ENCODE results near the gene CEP83. TPM values are rescaled to one million over a fixed set of nuclear protein-coding genes. Genes with fewer than 3 reads are reported as not detected.
"Not testable (repeated sequence)": the region's sequence is repeated elsewhere in the genome, so short reads cannot be mapped to it uniquely, and the experiment has no call there.

CEP83 gene
- polyA plus RNA-seq, 1 donor, result 13.5 TPM

GRCh38 chr12:94434171-94434570 is 25.5 kb downstream of the CEP83 start:
- no peak for DNase-seq (ENCODE audit: low read depth)

- no peak for DNase-seq (ENCODE audit: low read depth)
These were observed 25.9 kb downstream of the CEP83 start for GRCh38 chr12:94433744-94434143.

GRCh38 chr12:94430304-94430703 is 29.4 kb downstream of the CEP83 start:
- DNase-seq (ENCODE audit: low read depth), result no peak

- DNase-seq (ENCODE audit: low read depth), result no peak
These were observed 30.0 kb downstream of the CEP83 start for GRCh38 chr12:94429633-94430032.

- DNase-seq (ENCODE audit: low read depth), result no peak
These were observed 30.5 kb downstream of the CEP83 start for GRCh38 chr12:94429191-94429590.

- DNase-seq (ENCODE audit: low read depth), result no peak
These were observed 31.9 kb downstream of the CEP83 start for GRCh38 chr12:94427501-94428381.

- DNase-seq (ENCODE audit: low read depth), result no peak
These were observed 33.6 kb downstream of the CEP83 start for GRCh38 chr12:94426049-94426448.

GRCh38 chr12:94424830-94425229 is 34.8 kb downstream of the CEP83 start:
- DNase-seq (ENCODE audit: low read depth), result not testable (repeated sequence)

- DNase-seq (ENCODE audit: low read depth), result no peak
These were observed 37.6 kb downstream of the CEP83 start for GRCh38 chr12:94421868-94422740.

GRCh38 chr12:94418517-94418916 is 41.1 kb downstream of the CEP83 start:
- no peak for DNase-seq (ENCODE audit: low read depth)

- DNase-seq (ENCODE audit: low read depth), result no peak
These were observed 43.1 kb downstream of the CEP83 start for GRCh38 chr12:94416613-94417012.

GRCh38 chr12:94415066-94415465 is 44.6 kb downstream of the CEP83 start:
- DNase-seq (ENCODE audit: low read depth), result no peak

- no peak for DNase-seq (ENCODE audit: low read depth)
These were observed 54.1 kb downstream of the CEP83 start for GRCh38 chr12:94405413-94406116.

- DNase-seq (ENCODE audit: low read depth), result no peak
These were observed 54.8 kb downstream of the CEP83 start for GRCh38 chr12:94404854-94405253.

- DNase-seq (ENCODE audit: low read depth), result no peak
These were observed 58.3 kb downstream of the CEP83 start for GRCh38 chr12:94401326-94401725.

- not testable (repeated sequence) for DNase-seq (ENCODE audit: low read depth)
These were observed 61.0 kb downstream of the CEP83 start for GRCh38 chr12:94398685-94399084.

GRCh38 chr12:94397401-94397800 is 62.3 kb downstream of the CEP83 start:
- no peak for DNase-seq (ENCODE audit: low read depth)

- DNase-seq (ENCODE audit: low read depth), result not testable (repeated sequence)
These were observed 63.7 kb downstream of the CEP83 start for GRCh38 chr12:94396014-94396413.

- no peak for DNase-seq (ENCODE audit: low read depth)
These were observed 69.6 kb downstream of the CEP83 start for GRCh38 chr12:94390130-94390485.

GRCh38 chr12:94389482-94390129 is 70.1 kb downstream of the CEP83 start:
- not testable (repeated sequence) for DNase-seq (ENCODE audit: low read depth)

GRCh38 chr12:94386422-94386821 is 73.2 kb downstream of the CEP83 start:
- no peak for DNase-seq (ENCODE audit: low read depth)

- no peak for DNase-seq (ENCODE audit: low read depth)
These were observed 75.6 kb downstream of the CEP83 start for GRCh38 chr12:94384030-94384429.

Data from forelimb muscle (tissue), 1 donor.